Glutamatergic neuron (in vitro differentiated cells): ENCODE data around the gene FKBP5. TPM values are rescaled to one million over a fixed set of nuclear protein-coding genes. Genes with fewer than 3 reads are reported as not detected.
A peak's percentile ranks its signal among the peaks of the same experiment; 100 is the strongest.

Experiments
- DNase-seq: peaks from one replicate; pipeline ENCODE4 v3.0.0; 2022
- H3K27ac Mint-ChIP-seq: one replicate; pipeline ENCODE4 v1.8.0; 2020; ENCODE audit warnings: mild to moderate bottlenecking, mixed read lengths, inconsistent platforms; ENCODE audit not compliant: unreplicated experiment
- H3K27me3 Mint-ChIP-seq: one replicate; pipeline ENCODE4 v1.8.0; 2020; ENCODE audit warnings: mild to moderate bottlenecking, moderate library complexity, mixed read lengths, inconsistent platforms; ENCODE audit not compliant: unreplicated experiment
- H3K36me3 Mint-ChIP-seq: one replicate; pipeline ENCODE4 v1.8.0; 2020; ENCODE audit warnings: mild to moderate bottlenecking, mixed read lengths, inconsistent platforms; ENCODE audit not compliant: unreplicated experiment
- H3K4me1 Mint-ChIP-seq: one replicate; pipeline ENCODE4 v1.8.0; 2020; ENCODE audit warnings: mild to moderate bottlenecking, low read depth, mixed read lengths, inconsistent platforms; ENCODE audit not compliant: unreplicated experiment
- H3K4me3 Mint-ChIP-seq: one replicate; pipeline ENCODE4 v1.8.0; 2020; ENCODE audit warnings: mild to moderate bottlenecking, mixed read lengths, inconsistent platforms; ENCODE audit not compliant: unreplicated experiment
- H3K9me3 Mint-ChIP-seq: one replicate; pipeline ENCODE4 v1.8.0; 2020; ENCODE audit warnings: mild to moderate bottlenecking, moderate library complexity, mixed read lengths, inconsistent platforms; ENCODE audit not compliant: unreplicated experiment
- total RNA-seq: library from RNA; stranded (reverse); fragmentation: NEBNext Ultra II Directional; extraction: Animal tissue kit (Norgen Biotek cat#: 25700); gene quantifications from one replicate; pipeline ENCODE4 v1.2.1, GENCODE V29; 2021; ENCODE audit not compliant: unreplicated experiment
- TF ChIP-seq, protein P1 (sequence below): fragments of 200-600 bp; sonication (generic); IDR thresholded peaks from one replicate; pipeline ENCODE4 v1.5.0; 2021; ENCODE audit not compliant: partially characterized antibody, unreplicated experiment

The FKBP5 gene
- total RNA-seq, 1 donor from 2014 or later, result 10.6 TPM

GRCh38 chr6:35730745-35731413 is 42.2 kb upstream of the FKBP5 start:
- Mint-ChIP-seq H3K4me1 (peaks cover 34% of the 10 kb centered on the region), H3K27ac (peak overlapping the region; percentile 17), H3K36me3 (no peaks in the 10 kb centered on the region), H3K9me3 (peaks cover 13% of the 10 kb centered on the region), H3K4me3 (peak overlapping the region; percentile 80), H3K27me3 (peaks cover 6% of the 10 kb centered on the region)
- DNase-seq, result no peak
- TF ChIP-seq, protein P1, sequence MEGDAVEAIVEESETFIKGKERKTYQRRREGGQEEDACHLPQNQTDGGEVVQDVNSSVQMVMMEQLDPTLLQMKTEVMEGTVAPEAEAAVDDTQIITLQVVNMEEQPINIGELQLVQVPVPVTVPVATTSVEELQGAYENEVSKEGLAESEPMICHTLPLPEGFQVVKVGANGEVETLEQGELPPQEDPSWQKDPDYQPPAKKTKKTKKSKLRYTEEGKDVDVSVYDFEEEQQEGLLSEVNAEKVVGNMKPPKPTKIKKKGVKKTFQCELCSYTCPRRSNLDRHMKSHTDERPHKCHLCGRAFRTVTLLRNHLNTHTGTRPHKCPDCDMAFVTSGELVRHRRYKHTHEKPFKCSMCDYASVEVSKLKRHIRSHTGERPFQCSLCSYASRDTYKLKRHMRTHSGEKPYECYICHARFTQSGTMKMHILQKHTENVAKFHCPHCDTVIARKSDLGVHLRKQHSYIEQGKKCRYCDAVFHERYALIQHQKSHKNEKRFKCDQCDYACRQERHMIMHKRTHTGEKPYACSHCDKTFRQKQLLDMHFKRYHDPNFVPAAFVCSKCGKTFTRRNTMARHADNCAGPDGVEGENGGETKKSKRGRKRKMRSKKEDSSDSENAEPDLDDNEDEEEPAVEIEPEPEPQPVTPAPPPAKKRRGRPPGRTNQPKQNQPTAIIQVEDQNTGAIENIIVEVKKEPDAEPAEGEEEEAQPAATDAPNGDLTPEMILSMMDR, result no peak

DNA sequence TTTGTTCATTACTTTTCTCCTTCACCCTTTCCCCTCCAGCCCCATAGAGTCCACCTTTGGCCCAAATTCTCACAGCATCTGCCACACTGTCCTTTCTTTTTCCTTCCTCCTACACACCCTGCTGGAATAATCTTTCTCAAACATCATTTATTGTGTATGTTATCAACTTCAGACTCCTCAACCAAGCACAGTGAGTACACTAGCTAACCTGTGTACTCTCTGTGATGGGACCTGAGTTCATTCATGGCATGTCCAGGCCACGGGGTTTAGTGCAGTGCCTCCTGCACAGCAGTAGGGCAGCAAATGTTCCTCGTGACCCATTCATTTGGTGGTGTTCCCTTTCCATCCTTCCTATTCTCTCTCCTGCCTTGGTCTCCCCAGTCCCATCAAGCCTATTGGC is 41.0 kb upstream of the FKBP5 start:
- no peak for DNase-seq
- Mint-ChIP-seq H3K4me3 (peak overlapping the region; percentile 63), H3K27me3 (peaks cover 6% of the 10 kb centered on the region), H3K4me1 (peaks cover 35% of the 10 kb centered on the region), H3K27ac (peak overlapping the region; percentile 71), H3K36me3 (no peaks in the 10 kb centered on the region), H3K9me3 (peaks cover 13% of the 10 kb centered on the region)
- TF ChIP-seq, protein P1, result no peak

- Mint-ChIP-seq H3K4me3 (peak overlapping the region; percentile 90), H3K36me3 (no peaks in the 10 kb centered on the region), H3K27ac (peak overlapping the region; percentile 87), H3K27me3 (peaks cover 6% of the 10 kb centered on the region), H3K9me3 (peaks cover 13% of the 10 kb centered on the region), H3K4me1 (peaks cover 35% of the 10 kb centered on the region)
- TF ChIP-seq, protein P1, result no peak
- DNase-seq, result no peak
Observed at GRCh38 chr6:35728683-35729678, 40.3 kb upstream of the FKBP5 start.

DNA sequence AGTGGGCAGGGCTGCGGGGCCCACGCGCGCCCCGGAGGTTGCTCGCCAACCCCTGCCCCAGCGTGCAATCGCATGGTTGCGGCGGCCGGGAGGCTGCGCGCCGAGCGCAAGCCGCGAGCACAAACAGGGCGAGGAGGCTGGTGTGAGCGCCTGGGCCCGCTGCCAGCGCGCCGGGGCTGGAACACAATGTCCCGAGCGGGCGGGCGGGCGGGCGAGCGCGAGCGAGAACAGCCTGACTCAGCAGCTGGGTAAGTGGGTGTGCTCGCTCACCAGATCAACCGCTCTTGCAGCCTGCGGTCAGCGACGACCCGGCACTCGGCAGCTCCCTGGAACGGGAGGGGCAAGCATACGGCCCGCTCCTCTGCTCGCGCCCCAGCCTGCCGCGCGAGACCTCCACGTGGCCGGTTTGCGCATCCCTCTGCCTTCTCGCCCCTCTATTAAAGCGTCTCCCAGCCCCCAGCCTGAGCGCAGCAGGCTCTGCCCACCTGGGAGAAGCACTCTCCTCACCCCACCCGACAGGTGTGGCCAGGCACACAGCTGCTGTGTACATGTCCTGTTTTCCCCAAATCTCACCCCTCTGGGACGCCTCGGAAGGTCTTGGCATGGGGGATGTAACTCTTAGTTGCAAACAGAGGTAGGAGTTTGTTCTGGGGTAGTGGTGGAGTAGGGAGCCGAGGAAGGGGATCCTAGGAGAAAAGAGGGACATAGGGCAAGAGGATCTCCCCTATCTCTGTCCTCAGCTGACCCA is 39.4 kb upstream of the FKBP5 start:
- Mint-ChIP-seq H3K27ac (peak overlapping the region; percentile 87), H3K4me3 (peak overlapping the region; percentile 90), H3K4me1 (peaks cover 39% of the 10 kb centered on the region), H3K36me3 (no peaks in the 10 kb centered on the region), H3K9me3 (peaks cover 15% of the 10 kb centered on the region), H3K27me3 (peaks cover 6% of the 10 kb centered on the region)
- TF ChIP-seq, protein P1, result no peak
- DNase-seq, result peak; percentile 75
